Transverse colon (tissue), 4 donors: Measurements from ENCODE around the gene IPPK. TPM values are rescaled to one million over a fixed set of nuclear protein-coding genes. Genes with fewer than 3 reads are reported as not detected.
A peak's percentile ranks its signal among the peaks of the same experiment; 100 is the strongest.

Experiments used
- DNase-seq: peaks from one replicate; pipeline ENCODE4 v3.0.0-alpha.2; 2019
- H3K27ac ChIP-seq, 4 donors: fragments of 200-600 bp; sonication (generic); 2 replicates each; pipeline ENCODE4 v1.5.1; 2016 to 2018; ENCODE audit warnings: inconsistent platforms in 4 of 4
- H3K27me3 ChIP-seq: fragments of 200-600 bp; sonication (generic); 2 replicates; pipeline ENCODE4 v1.5.1; 2017; ENCODE audit warnings: inconsistent platforms
- H3K36me3 ChIP-seq, 4 donors: fragments of 200-600 bp; sonication (generic); 2 replicates each; pipeline ENCODE4 v1.5.1; 2017 to 2019; ENCODE audit warnings: inconsistent platforms in 4 of 4
- H3K4me1 ChIP-seq, 4 donors: fragments of 200-600 bp; sonication (generic); 2 replicates each; pipeline ENCODE4 v1.5.1; 2017 to 2020; ENCODE audit warnings: inconsistent platforms in 4 of 4
- H3K4me3 ChIP-seq, 4 donors: fragments of 200-600 bp; sonication (generic); 1 replicate in 1 of 4; 2 replicates in 3 of 4; pipeline versions ENCODE4 v1.5.1 to v1.6.1; 2017 to 2019; ENCODE audit warnings: inconsistent platforms in 4 of 4
- H3K9me3 ChIP-seq, 2 donors: fragments of 200-600 bp; sonication (generic); 2 replicates each; pipeline ENCODE4 v1.5.1; 2017 to 2019; ENCODE audit warnings: inconsistent platforms in 2 of 2
- EP300 ChIP-seq: sonication (generic); formaldehyde crosslinking; IDR thresholded peaks from one replicate; pipeline ENCODE4 v1.6.1; 2017; ENCODE audit warnings: antibody characterized with exemption, low read depth
- POLR2A ChIP-seq: fragments of 450-650 bp; IDR thresholded peaks from one replicate; pipeline ENCODE4 v1.6.1; 2016; ENCODE audit warnings: antibody characterized with exemption, mild to moderate bottlenecking, moderate library complexity
- POLR2AphosphoS5 ChIP-seq, 3 donors: sonication (generic); formaldehyde crosslinking; IDR thresholded peaks; one replicate each; pipeline ENCODE4 v1.6.1; 2016; ENCODE audit warnings: antibody characterized with exemption in 3 of 3
- WGBS, 2 donors: methylation state at CpG; one replicate each; pipeline ENCODE4 v1.1.5; 2018; ENCODE audit warnings: low coverage in 1 of 2; 5-methylcytosine and 5-hydroxymethylcytosine counted together
- in situ Hi-C, 4 donors: fragments of 200-750 bp; cut with MboI; loops; one replicate each; pipeline versions ENCODE4 v1.15.0 to v1.15.1; 2017; ENCODE audit warnings: low sequenced_read_pairs in 3 of 4, low pct_ligation_motif_present in 1 of 4, low pct_unique_long_range_greater_than_20kb in 1 of 4
- intact Hi-C: fragments of 100-400 bp; cut with DNase I; formaldehyde crosslinking; loops from one replicate; pipeline ENCODE4 v1.15.1; 2023; ENCODE audit warnings: low total_unique reads
- total RNA-seq, 4 donors: library from RNA; depleted of rRNA; stranded (reverse); fragments of >200 nt; gene quantifications; one replicate each; pipeline ENCODE4 v1.1.0, GENCODE V29; 2016
- TF ChIP-seq, protein P1 (sequence below), 5 experiments: fragments of 200-600 bp in 3 of 5; fragments of 450-650 bp in 2 of 5; sonication (generic) in 3 of 5; IDR thresholded peaks; 1 replicate in 2 of 5; 2 replicates in 3 of 5; pipeline ENCODE4 v1.5.1; 2016 to 2017; ENCODE audit warnings: antibody characterized with exemption in 5 of 5, inconsistent platforms in 3 of 5, mild to moderate bottlenecking in 2 of 5, moderate library complexity in 1 of 5

Gene IPPK
- total RNA-seq, 4 donors from 2014 or later = 6.2 to 12.2 (median 10.1) TPM

DNA sequence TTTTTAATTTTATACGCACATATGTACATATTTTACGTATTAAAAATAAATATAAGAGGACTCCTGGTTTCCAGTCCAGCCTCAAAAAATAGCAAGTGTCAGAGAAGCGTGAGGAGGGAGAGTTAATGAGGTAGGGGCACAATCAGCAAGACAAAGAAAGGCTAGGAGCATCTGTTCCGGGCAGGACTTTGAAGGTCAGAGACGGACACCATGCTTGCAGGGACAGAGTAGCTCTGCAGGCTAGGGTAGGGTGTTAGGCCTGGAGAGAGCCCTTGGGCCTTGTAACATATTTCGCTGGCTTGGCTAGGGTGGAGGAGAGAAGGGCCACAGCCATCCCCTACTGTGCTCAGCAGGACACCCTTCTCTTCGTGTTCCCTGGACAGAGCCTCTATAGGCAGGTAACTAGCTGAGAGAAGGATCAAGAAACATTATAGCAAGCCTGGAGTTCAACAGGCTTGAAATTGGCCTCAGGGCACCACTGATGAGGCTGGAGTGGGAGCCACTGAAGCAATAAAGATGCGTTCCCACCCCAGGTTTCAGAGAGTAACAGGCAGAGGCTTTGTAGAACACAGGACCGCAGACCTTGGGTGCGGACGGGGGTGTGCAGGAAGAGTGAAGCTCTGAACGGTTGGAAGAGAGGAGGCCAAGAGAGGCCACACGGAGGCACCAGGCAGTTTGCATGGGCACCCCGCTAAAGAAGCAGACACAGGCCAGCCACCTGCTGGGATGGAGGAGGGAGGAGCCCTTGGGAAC lies 9.7 kb upstream of the IPPK start:
- no peak for TF ChIP-seq POLR2AphosphoS5 (IDR thresholded peaks at IDR 0.05)
- TF ChIP-seq EP300 = no peak
- TF ChIP-seq, protein P1, sequence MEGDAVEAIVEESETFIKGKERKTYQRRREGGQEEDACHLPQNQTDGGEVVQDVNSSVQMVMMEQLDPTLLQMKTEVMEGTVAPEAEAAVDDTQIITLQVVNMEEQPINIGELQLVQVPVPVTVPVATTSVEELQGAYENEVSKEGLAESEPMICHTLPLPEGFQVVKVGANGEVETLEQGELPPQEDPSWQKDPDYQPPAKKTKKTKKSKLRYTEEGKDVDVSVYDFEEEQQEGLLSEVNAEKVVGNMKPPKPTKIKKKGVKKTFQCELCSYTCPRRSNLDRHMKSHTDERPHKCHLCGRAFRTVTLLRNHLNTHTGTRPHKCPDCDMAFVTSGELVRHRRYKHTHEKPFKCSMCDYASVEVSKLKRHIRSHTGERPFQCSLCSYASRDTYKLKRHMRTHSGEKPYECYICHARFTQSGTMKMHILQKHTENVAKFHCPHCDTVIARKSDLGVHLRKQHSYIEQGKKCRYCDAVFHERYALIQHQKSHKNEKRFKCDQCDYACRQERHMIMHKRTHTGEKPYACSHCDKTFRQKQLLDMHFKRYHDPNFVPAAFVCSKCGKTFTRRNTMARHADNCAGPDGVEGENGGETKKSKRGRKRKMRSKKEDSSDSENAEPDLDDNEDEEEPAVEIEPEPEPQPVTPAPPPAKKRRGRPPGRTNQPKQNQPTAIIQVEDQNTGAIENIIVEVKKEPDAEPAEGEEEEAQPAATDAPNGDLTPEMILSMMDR (IDR thresholded peaks at IDR 0.05) = no peak
- no peak for TF ChIP-seq POLR2A
- no peak for DNase-seq
- Histone ChIP-seq H3K36me3 (no peaks in the 10 kb centered on the region), H3K4me1 (no peaks in the 10 kb centered on the region), H3K27me3 (no peaks in the 10 kb centered on the region), H3K4me3 (no peak overlapping the region), H3K9me3 (no peaks in the 10 kb centered on the region), H3K27ac (no peak overlapping the region)
- WGBS, 2 donors = 74 to 87% methylated on average over 7 to 14 of the region's 14 CpGs
- intact Hi-C loops (no loop called here), in situ Hi-C loops (no loop called here)

GRCh38 chr9:92671323-92671722 lies 1.4 kb upstream of the IPPK start:
- in situ Hi-C loops (no loop called here), intact Hi-C loops (no loop called here)
- Histone ChIP-seq H3K27ac (no peak overlapping the region), H3K4me3 (peak overlapping the region in 1 of 4 donors; percentile 91), H3K4me1 (peaks cover 4 to 24% (median 15%) of the 10 kb centered on the region in 4 donors), H3K9me3 (no peaks in the 10 kb centered on the region), H3K27me3 (no peaks in the 10 kb centered on the region), H3K36me3 (no peaks in the 10 kb centered on the region)
- WGBS, 2 donors = 89% methylated on average over 4 of the region's 4 CpGs; no CpG with 5 or more reads in 1 of the 2 donors
- no peak for DNase-seq
- TF ChIP-seq POLR2AphosphoS5 (IDR thresholded peaks at IDR 0.05) = no peak
- no peak for TF ChIP-seq POLR2A
- TF ChIP-seq EP300 = no peak
- TF ChIP-seq, protein P1 (IDR thresholded peaks at IDR 0.05) = no peak

DNA sequence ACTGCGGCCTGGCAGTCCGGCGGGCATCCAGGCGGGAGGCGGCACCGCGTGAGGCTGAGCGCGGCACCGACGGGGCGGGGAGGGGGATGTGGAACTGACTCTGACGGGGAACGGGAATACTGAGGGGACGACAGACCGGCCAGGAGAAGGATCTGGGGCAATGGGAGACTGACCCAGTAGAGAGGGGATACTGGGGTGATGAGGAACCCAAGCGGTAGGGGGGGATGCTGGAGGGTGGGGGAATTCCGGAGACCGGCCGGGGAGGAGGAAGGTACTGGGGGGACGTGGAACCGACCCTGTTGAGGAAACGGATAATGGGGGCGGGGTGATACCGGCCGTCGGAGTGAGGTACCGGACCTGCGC lies 423 bp downstream of the IPPK start:
- intact Hi-C loops = no loop called here
- Histone ChIP-seq H3K4me3 (peak overlapping the region; percentile 83 to 94 (median 92)), H3K36me3 (no peaks in the 10 kb centered on the region), H3K4me1 (peaks cover 4 to 24% (median 15%) of the 10 kb centered on the region in 4 donors), H3K9me3 (no peaks in the 10 kb centered on the region), H3K27ac (peak overlapping the region; percentile 84 to 93 (median 91)), H3K27me3 (no peaks in the 10 kb centered on the region)
- WGBS, 2 donors = 1% methylated on average over 29 of the region's 29 CpGs; no CpG with 5 or more reads in 1 of the 2 donors
- DNase-seq = peak; percentile 37
- TF ChIP-seq, protein P1 (IDR thresholded peaks at IDR 0.05) = no peak
- TF ChIP-seq POLR2A (no peak), EP300 (no peak), POLR2AphosphoS5 (IDR thresholded peaks at IDR 0.05) (no peak)
- in situ Hi-C loops = no loop called here

- TF ChIP-seq, protein P1 (IDR thresholded peaks at IDR 0.05) = no peak
- no peak for TF ChIP-seq EP300
- TF ChIP-seq POLR2AphosphoS5 (IDR thresholded peaks at IDR 0.05) = no peak
- no peak for TF ChIP-seq POLR2A
- Histone ChIP-seq H3K4me3 (peak overlapping the region; percentile 83 to 94 (median 92)), H3K9me3 (no peaks in the 10 kb centered on the region), H3K27ac (peak overlapping the region; percentile 84 to 93 (median 91)), H3K36me3 (no peaks in the 10 kb centered on the region), H3K27me3 (no peaks in the 10 kb centered on the region), H3K4me1 (peaks cover 4 to 24% (median 15%) of the 10 kb centered on the region in 4 donors)
- 20% methylated on average over 14 of the region's 14 CpGs; no CpG with 5 or more reads in 1 of the 2 donors for WGBS, 2 donors
- in situ Hi-C loops (no loop called here), intact Hi-C loops (no loop called here)
- peak; percentile 54 for DNase-seq
Observed at GRCh38 chr9:92668746-92669526, 995 bp downstream of the IPPK start.
